ENCODE data around the gene UNK. TPM values are rescaled to one million over a fixed set of nuclear protein-coding genes. Genes with fewer than 3 reads are reported as not detected.

Gene UNK
- total and polyA plus RNA-seq, 9 donors = 12.7 to 58.1 (median 39.9) TPM

DNA sequence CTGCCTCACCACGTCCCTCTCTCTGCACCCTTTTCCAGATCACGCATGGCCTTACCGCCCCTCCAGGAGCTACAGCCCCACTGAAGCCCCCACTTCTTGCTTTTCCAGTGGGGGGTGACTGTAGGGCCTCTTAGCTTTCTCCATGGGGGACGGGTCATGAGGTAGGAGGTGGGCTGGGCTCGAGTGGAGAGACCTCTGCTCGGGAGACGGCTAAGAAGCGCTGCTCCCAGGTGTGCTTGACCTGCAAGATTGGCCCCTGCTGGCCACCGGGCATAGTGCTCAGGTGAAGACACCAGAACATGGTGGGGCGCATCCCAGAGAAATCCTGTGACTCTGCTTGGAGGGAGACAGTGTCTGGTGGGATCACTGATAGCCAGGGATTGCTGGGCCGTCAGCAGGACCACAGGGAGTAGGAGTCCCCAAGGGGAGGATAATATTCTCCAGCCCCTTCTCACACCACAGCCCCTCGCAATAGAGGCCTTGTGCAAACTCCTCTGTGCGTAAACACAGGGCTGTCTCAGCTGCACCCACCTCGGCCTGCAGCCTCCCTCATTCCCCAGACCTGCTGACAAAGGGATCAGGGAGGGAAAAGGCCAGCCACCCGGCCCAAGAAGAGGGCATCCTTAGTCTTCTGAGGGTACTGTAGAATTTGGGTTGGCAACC is 10.7 kb upstream of the UNK start:
- Histone ChIP-seq H3K9me3 (no peaks in the 10 kb centered on the region), H3K4me3 (no peak overlapping the region), H3K27me3 (no peaks in the 10 kb centered on the region), H3K36me3 (no peaks in the 10 kb centered on the region), H3K4me1 (ENCODE audit: insufficient read depth) (peaks cover 7% of the 10 kb centered on the region), H3K27ac (no peak overlapping the region)
- peak in 3 of 5 donors; percentile 50 to 64 (median 54) for DNase-seq
- 77 to 79% (median 78%) methylated on average over 15 of the region's 15 CpGs for WGBS, 3 donors
- intact Hi-C loops (cut with DNase I) = loop anchor here in 1 of 4 donors (10.0 kb wide), 1 partner anchor 101 kb away; the partner anchor contains the start of gene TRIM47
- TF ChIP-seq EP300 (IDR thresholded peaks at IDR 0.05) (no peak), POLR2A (IDR thresholded peaks at IDR 0.05) (no peak)
- TF ChIP-seq, protein P1, sequence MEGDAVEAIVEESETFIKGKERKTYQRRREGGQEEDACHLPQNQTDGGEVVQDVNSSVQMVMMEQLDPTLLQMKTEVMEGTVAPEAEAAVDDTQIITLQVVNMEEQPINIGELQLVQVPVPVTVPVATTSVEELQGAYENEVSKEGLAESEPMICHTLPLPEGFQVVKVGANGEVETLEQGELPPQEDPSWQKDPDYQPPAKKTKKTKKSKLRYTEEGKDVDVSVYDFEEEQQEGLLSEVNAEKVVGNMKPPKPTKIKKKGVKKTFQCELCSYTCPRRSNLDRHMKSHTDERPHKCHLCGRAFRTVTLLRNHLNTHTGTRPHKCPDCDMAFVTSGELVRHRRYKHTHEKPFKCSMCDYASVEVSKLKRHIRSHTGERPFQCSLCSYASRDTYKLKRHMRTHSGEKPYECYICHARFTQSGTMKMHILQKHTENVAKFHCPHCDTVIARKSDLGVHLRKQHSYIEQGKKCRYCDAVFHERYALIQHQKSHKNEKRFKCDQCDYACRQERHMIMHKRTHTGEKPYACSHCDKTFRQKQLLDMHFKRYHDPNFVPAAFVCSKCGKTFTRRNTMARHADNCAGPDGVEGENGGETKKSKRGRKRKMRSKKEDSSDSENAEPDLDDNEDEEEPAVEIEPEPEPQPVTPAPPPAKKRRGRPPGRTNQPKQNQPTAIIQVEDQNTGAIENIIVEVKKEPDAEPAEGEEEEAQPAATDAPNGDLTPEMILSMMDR (IDR thresholded peaks at IDR 0.05) = no peak

DNA sequence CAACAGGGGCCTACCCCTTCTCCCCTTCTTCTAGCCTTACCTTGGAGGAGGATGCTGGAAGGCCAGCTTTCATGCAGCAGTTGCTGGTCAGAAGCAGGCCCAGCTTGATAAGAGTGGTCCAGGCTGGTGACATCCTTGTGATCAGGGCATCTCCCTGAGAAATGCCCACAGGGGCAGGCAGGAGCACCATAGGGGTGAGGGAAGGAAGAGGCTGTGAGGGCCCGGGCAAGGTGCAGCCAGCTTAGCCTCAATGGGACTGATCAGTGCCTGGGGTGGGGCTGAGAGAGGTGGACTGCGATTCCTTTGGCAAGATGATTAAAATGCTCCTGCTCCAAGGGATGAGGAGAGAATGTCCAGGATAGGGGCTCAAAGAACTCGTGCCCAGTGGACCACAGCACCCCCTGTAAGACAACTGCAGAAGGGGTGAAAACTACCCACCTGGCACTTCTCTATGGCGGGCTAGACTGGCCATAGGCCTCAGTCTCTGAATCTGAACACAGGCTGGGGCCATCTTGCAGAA is 10.1 kb upstream of the UNK start:
- WGBS, 3 donors = 80 to 89% (median 87%) methylated on average over 4 of the region's 4 CpGs
- Histone ChIP-seq H3K4me3 (no peak overlapping the region), H3K4me1 (ENCODE audit: insufficient read depth) (peaks cover 7% of the 10 kb centered on the region), H3K27me3 (no peaks in the 10 kb centered on the region), H3K36me3 (no peaks in the 10 kb centered on the region), H3K9me3 (no peaks in the 10 kb centered on the region), H3K27ac (no peak overlapping the region)
- intact Hi-C loops (cut with DNase I) = loop anchor here in 1 of 4 donors (10.0 kb wide), 1 partner anchor 100 kb away; the partner anchor contains the start of gene TRIM47
- DNase-seq = peak in 3 of 5 donors; percentile 45 to 55 (median 52)
- TF ChIP-seq, protein P1 (IDR thresholded peaks at IDR 0.05) = no peak
- TF ChIP-seq EP300 (IDR thresholded peaks at IDR 0.05) (no peak), POLR2A (IDR thresholded peaks at IDR 0.05) (no peak)

DNA sequence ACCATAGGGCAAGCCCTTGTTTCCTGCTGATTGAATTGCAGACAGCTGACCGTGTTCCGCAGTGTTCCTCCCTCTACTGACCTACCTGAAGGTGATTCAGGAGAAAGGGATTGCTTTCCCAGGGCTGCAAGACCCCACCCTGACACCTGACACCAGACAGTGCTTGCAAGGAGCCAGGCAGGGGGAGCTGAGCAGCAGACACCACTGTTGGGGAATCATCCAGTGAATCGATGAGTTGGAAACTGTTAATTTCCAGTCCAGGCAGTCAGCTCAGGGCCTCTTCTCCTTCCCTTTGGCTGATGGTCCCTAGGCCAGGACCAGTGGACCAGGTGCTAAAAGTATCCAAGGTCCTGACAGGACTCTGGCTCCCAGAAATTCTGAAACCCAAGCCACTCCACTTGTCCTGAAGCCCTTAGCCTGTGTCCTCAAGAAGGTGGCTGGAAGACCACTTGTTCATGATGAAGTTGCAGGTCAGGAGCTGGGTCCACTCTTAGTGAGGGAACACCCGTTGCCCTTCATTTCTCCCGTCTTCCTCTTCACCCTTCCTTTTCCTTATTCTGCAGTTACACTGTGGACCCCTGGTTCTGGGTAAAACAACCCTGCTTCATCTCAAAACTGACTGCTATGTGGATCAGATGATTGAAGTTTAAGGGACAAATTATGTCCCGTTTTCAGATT is 9.5 kb upstream of the UNK start:
- intact Hi-C loops (cut with DNase I) = loop anchor here in 1 of 4 donors (10.0 kb wide), 1 partner anchor 100 kb away; the partner anchor contains the start of gene TRIM47
- no peaks in the 10 kb centered on the region for H3K27me3 ChIP-seq
- peak in 3 of 5 donors; percentile 56 to 63 (median 59) for DNase-seq
- TF ChIP-seq EP300 (IDR thresholded peaks at IDR 0.05) (no peak), POLR2A (IDR thresholded peaks at IDR 0.05) (no peak)
- TF ChIP-seq, protein P1 (IDR thresholded peaks at IDR 0.05) = no peak
- H3K4me3 ChIP-seq = no peak overlapping the region
- H3K9me3 ChIP-seq = no peaks in the 10 kb centered on the region
- WGBS, 3 donors = 50 to 57% (median 55%) methylated on average over 6 of the region's 6 CpGs
- no peaks in the 10 kb centered on the region for H3K36me3 ChIP-seq
- no peak overlapping the region for H3K27ac ChIP-seq
- H3K4me1 ChIP-seq (ENCODE audit: insufficient read depth) = peaks cover 7% of the 10 kb centered on the region

DNA sequence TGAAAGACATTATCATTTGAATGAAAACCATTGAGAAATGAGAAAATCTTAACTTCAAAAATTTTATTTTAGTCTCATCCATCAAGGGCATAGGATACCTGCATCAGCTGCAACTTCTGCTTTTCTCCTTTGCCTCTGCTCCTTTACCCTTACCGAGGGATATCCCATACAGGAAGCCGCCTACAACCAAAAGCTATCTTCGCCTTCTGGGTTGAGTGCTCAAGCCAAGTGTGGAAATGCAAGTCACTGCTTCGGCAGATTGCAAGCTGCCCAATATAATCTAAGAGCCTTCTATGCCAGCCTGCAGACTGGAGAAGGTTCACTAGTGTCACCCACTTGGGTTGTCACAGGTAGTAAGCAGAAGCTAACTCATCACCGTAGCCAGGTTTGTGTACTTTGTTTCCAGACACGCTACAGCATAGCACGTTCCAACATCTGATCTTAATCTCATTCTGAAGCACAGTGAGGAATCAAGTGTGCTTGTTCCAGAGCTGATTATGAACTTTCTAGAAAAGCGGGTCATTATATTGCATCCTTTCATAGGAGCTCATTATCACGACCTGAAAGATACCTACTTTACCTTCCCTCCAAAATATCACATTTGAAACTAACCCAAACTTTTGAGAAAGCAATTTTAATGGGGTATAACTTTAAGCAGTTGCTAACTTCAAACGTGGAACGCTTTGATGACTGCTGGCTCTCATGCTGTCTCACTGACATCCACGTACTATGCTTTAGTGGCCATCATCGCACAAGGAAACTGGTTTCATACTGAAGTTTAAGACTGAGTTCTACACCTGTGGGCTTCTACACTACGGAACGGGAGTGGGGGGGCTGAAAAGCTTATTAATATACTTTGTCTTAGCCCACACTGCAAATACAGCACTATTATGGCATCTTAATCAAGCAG is 8.0 kb upstream of the UNK start:
- H3K36me3 ChIP-seq = no peaks in the 10 kb centered on the region
- peaks cover 10% of the 10 kb centered on the region for H3K4me1 ChIP-seq (ENCODE audit: insufficient read depth)
- intact Hi-C loops (cut with DNase I) = loop anchor here in 1 of 4 donors (10.0 kb wide), 1 partner anchor 98 kb away; the partner anchor contains the start of gene TRIM47
- no peak for TF ChIP-seq EP300 (IDR thresholded peaks at IDR 0.05)
- TF ChIP-seq, protein P1 (IDR thresholded peaks at IDR 0.05) = no peak
- TF ChIP-seq POLR2A (IDR thresholded peaks at IDR 0.05) = no peak
- no peaks in the 10 kb centered on the region for H3K27me3 ChIP-seq
- H3K9me3 ChIP-seq = no peaks in the 10 kb centered on the region
- H3K27ac ChIP-seq = peak overlapping the region in 1 of 2 donors; percentile 5
- peak overlapping the region; percentile 87 for H3K4me3 ChIP-seq
- DNase-seq = peak in 3 of 5 donors; percentile 27 to 57 (median 48)
- WGBS, 3 donors = 28% methylated on average over 15 of the region's 15 CpGs

All from ovary (tissue), 9 donors.